WERI-Rb-1 (cell line): ENCODE measurements around the gene SDCCAG8.

ENCODE experiments used
- DNase-seq: peaks from one replicate; pipeline ENCODE4 v3.0.0-alpha.2; 2020
- H3K27ac ChIP-seq: fragments of 250-450 bp; sonication (Bioruptor Pico); 2 replicates; pipeline ENCODE4 v1.5.1; 2020; ENCODE audit warnings: mild to moderate bottlenecking, moderate library complexity
- H3K27me3 ChIP-seq: fragments of 250-450 bp; sonication (Bioruptor Pico); 2 replicates; pipeline ENCODE4 v1.5.1; 2021; ENCODE audit warnings: mild to moderate bottlenecking, low read depth, moderate library complexity; ENCODE audit not compliant: insufficient read depth, severe bottlenecking
- H3K36me3 ChIP-seq: fragments of 250-450 bp; sonication (Bioruptor Pico); 2 replicates; pipeline ENCODE4 v1.5.1; 2020; ENCODE audit warnings: mild to moderate bottlenecking, moderate library complexity
- H3K4me3 ChIP-seq: 2 replicates; pipeline ENCODE4 v1.5.1; 2011; ENCODE audit warnings: low read depth, mild to moderate bottlenecking, control low read depth, low read length
- H3K9me3 ChIP-seq: fragments of 250-450 bp; sonication (Bioruptor Pico); 2 replicates; pipeline ENCODE4 v1.5.1; 2021; ENCODE audit warnings: mild to moderate bottlenecking, moderate library complexity; ENCODE audit not compliant: severe bottlenecking
- TF ChIP-seq, protein P1 (sequence below): IDR thresholded peaks from 2 replicates; pipeline ENCODE4 v1.5.1; 2011; ENCODE audit warnings: low read depth, mild to moderate bottlenecking, control low read depth, inconsistent platforms, low read length

Gene SDCCAG8

DNA sequence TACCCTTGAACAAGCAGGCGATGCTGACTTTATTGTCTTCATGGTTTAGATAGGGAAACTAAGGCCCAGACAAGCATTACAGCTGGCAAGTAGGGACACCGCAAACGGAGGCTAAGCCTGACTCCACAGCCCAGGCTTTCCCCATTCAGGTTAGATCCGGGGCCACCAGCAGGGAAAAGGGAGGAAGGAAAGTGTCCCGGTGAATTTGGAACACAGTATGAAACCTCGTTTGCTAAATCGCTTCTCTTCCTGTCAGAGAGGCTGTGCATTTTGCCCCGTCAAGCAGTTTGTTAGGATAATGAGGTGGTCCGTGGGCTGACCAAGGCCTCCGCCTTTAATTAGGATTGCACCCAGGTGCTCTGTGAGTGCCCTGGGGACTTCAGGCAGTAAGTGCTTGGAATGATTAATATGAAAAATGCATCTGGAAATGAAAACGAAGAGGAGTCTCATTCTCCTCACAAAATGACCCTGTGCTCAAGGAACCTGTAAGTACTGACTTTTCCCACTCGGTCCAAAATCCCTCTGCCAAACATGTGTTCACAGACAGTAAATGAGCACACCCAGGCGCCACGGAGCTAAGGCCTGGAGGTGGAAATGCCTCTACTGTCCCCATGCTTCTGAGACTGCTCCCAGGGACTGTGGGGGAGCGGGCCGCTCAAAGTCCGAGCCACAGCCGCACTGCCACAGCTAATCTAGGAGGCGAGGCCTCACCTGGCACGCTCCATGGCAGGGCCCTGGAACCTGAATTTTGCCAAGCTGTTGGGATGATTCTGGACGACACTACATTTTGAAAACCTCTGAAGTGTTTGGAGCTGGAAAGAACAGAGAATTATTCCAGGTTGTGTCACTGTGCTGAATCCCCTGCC lies 234.1 kb downstream of the SDCCAG8 start:
- H3K27ac ChIP-seq = no peak overlapping the region
- TF ChIP-seq, protein P1, sequence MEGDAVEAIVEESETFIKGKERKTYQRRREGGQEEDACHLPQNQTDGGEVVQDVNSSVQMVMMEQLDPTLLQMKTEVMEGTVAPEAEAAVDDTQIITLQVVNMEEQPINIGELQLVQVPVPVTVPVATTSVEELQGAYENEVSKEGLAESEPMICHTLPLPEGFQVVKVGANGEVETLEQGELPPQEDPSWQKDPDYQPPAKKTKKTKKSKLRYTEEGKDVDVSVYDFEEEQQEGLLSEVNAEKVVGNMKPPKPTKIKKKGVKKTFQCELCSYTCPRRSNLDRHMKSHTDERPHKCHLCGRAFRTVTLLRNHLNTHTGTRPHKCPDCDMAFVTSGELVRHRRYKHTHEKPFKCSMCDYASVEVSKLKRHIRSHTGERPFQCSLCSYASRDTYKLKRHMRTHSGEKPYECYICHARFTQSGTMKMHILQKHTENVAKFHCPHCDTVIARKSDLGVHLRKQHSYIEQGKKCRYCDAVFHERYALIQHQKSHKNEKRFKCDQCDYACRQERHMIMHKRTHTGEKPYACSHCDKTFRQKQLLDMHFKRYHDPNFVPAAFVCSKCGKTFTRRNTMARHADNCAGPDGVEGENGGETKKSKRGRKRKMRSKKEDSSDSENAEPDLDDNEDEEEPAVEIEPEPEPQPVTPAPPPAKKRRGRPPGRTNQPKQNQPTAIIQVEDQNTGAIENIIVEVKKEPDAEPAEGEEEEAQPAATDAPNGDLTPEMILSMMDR = no peak

DNA sequence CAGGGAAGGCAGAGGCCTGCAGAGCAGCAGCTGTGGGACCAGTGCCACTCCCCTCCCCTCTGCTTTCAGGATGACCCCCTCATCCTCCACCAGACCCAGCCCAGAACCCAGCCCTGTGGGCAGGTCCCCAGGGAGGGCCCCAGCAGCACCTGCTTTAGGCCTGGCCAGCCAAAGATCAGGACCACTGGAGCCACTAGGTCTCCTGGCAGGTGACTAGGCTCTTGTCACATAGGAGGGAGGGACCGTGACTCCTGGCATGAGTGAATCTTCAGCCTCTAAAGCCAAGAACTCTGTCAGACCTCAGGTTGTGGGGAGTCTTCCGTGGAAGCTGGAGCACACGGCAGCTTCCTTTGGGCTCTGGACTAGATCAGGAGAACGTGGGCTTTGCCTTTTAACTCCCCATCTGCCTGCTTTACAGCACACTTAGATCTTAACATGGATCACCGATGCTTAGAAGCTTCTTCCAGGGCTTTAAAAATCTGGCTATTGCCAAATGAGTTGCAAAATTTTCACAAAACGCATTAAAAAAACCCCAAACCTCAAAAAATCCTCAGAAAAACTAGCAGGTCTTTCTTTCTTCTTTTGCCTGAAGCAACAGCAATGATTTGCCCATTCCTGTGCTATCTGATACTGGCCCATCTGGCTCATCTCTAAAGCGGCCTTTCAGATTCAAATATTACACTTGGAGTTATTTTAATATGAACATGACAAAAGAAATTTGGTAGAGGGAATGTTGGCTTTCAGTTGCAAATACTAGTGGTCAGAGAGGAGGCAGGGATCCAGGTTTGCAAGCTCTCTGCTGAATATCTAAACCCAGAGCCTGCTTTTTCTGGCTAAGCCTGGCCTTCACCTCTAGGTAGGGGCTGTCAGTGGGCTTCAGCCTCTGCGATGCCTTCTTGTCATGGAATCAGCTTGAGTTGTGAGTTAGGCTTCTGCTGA lies 235.2 kb downstream of the SDCCAG8 start:
- Histone ChIP-seq H3K9me3 (no peaks in the 10 kb centered on the region), H3K36me3 (peaks cover 10% of the 10 kb centered on the region), H3K4me3 (no peak overlapping the region), H3K27me3 (no peaks in the 10 kb centered on the region), H3K27ac (no peak overlapping the region)
- no peak for DNase-seq
- TF ChIP-seq, protein P1 = no peak

More for the DNA sequence above, 234.1 kb downstream of the SDCCAG8 start:
- no peak for DNase-seq
- Histone ChIP-seq H3K4me3 (no peak overlapping the region), H3K36me3 (peaks cover 10% of the 10 kb centered on the region), H3K9me3 (no peaks in the 10 kb centered on the region), H3K27me3 (no peaks in the 10 kb centered on the region)

DNA sequence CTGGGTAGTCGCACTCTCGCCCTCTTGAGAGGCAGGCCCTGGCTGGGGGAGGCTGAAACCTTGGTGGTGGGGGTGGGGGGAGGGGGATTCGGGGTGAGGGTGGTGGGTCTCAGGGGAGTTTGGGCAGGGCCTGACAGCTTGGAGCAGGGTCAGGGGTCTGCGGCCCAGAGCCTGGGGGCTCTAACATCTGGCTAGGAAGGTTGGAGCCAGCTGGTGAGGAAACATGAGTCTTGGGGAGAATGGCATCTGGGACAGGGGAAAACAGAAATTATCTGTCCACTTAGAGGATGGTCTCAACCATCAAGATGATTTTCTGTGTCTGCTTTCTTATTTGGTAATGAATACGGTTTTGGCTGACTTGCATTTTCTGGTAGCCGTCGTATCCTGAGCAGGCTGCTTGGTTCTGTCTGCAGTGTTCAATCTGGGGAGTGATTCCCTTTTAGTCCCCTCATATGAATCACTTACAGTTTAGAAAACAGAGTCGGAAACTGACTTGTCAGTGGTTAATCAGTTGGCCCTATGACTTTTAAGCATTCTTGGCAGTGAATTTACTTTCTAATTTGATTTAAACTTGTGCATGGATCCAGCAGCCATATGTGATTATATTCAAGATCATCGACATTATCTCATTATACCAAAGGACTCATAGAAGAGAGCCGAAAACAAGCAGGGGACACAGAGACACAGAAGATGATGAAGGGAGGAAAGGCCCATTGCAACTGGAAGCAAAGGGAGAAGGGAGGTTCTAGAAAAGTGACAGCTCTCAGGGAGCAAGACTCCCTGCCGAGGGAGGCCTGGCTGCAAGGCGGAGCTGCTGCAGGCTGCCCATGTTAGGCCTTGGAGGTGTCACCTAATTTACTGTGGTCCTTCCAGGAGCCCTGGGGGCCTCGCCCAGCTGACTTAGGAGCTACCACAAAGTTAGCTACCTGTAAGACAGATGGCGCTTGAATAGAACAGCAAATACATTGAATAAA lies 237.6 kb downstream of the SDCCAG8 start:
- no peaks in the 10 kb centered on the region for H3K9me3 ChIP-seq
- no peak overlapping the region for H3K27ac ChIP-seq
- TF ChIP-seq, protein P1 = no peak
- H3K4me3 ChIP-seq = no peak overlapping the region
- no peaks in the 10 kb centered on the region for H3K27me3 ChIP-seq
- DNase-seq = no peak
- peaks cover 10% of the 10 kb centered on the region for H3K36me3 ChIP-seq

DNA sequence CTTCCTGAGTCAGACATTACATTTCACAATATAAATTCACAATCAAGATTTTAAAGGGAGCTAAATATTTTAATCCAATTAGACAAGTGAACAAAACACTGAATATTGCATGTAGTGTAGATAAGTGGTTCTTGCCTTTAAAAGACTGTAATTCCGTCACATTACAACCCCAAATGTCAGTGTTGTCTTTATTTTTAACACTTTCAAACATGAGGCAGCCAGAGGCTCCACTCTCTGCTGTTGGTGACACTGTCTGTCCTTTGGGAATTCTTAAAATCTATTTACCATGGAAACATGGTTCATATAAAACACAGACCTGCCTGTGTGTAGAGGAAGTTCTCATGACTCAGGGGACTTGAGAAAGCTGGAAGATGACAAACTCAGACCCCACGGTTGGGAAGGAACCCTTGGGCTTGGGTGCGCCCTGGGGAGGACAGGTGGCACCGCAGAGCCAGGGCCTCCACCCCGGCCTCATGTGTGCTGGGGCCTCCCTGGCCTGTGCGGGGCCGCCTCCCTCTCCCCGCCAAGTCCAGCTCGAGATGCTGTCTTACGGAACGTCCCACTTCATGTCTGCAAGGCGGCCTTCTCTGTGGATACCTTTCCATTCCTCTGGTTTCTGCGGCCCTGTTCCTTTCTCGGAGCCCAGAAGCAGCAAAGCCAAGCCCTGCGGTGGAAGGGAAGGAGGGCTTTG lies 239.0 kb downstream of the SDCCAG8 start:
- TF ChIP-seq, protein P1 = no peak
- Histone ChIP-seq H3K27ac (peak overlapping the region; percentile 55), H3K9me3 (no peaks in the 10 kb centered on the region), H3K4me3 (no peak overlapping the region), H3K36me3 (peaks cover 13% of the 10 kb centered on the region), H3K27me3 (no peaks in the 10 kb centered on the region)
- no peak for DNase-seq
